Activated CD4-positive, alpha-beta T cell treated with anti-CD3 and anti-CD28 coated beads for 48 hours (primary cell): Measurements from ENCODE around the gene PLS1.
"Not testable (repeated sequence)": the region's sequence is repeated elsewhere in the genome, so short reads cannot be mapped to it uniquely, and the experiment has no call there.

ENCODE experiments used
- DNase-seq: peaks from one replicate; pipeline ENCODE4 v3.0.0-alpha.2; 2020

The PLS1 gene

DNA sequence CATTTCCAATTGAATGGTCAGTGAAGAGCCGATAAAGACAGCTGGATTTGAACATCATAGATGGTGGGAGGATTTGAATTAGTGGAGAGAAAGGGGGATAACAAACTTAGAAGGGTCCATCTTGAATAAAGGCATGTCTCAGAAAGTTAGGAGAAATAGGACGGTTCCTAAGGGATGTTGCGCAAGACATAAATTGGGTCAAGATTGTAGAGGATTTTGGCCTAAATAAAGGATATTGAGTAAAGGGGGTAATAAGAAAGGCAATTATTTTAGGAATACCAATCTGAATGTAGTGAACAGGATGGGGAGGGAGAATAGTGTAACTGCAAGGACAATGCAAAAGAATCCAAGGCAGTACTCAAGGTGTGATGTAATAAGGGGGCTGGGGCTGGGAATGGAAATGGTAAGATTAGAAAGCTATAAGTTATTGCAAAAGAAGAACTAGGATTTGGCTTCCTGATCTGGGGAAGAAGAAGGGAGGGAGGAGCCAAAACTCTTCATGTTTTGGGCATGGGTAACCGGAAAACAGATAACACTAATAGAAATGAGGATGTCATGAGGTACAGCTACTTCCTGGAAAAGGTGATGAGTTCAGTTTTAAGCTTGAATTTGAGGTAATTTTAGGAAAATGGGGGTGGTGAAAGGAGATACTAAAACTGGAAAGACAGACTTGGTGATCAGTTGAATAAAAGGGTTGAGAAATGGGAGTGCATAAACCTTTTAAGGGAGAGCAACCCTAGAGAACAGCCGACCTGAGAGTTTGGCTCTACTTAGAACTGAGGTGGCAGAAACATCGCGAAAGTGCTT lies 110.3 kb downstream of the PLS1 start:
- DNase-seq = no peak

DNA sequence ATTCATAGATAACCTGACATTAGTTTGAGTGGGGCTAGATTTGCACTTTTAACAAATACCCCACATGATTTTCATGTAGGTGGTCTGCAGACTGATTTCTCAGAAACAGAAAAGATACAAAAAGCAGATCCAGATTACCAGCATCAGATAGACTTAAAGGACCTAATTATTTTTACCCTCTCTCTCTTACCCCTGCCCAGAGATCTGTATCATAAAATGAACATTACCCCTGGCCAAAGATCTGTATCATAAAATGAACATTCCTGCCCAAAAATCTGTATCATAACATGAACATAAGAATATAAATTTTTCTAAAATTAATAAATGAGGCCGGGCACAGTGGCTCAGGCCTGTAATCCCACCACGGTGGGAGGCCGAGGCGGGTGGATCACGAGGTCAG lies 113.0 kb downstream of the PLS1 start:
- DNase-seq = no peak

DNA sequence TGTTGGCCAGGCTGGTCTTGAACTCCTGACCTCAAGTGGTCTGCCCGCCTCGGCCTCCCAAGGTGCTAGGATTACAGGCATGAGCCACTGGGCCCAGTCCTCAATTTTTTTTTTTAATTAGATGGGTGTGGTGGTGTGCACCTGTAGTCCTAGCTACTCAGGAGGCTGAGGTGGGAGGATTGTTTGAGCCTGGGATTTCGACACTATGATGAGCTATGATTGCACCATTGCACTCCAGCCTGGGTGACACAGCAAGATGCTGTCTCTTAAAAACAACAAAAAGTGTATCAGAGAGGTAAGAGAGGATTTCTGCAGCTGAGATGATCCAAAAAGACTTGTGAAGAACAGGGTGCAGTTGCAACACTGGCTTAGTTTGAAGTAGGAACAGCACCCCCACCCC lies 118.7 kb downstream of the PLS1 start:
- DNase-seq = not testable (repeated sequence)

DNA sequence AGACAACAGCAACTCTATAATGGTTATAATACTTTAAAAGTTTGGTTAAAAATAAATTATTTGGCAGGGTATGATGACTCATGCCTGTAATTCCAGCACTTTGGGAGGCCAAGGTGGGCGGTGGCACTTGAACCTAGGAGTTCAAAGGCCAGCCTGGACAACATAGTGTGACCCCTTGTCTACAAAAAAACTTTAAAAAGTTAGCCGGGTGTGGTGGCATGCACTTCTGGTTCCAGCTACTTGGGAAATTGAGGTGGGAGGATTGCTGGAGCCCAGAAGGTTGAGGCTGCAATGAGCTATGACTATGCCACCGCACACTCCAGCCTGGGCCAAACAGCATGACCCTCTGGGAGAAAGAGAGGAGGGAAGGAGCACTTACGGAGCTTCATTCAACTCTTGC lies 119.9 kb downstream of the PLS1 start:
- no peak for DNase-seq

DNA sequence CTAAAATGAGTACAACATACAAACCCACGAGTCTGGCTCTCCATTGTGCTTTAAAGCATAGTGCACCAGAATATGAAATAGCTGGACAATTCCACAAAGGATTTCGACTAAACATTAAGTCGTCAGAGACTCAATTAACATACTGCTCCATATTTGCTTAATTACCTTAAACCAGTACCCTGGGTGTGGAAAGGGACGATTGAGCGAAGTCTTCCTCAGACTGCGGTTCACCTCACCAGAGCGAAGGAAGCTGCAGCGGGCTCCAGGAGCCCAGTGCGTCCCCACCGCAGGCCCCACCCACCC lies 127.4 kb downstream of the PLS1 start:
- DNase-seq = no peak

GRCh38 chr3:142723968-142724681 lies 127.9 kb downstream of the PLS1 start, which contains the start of gene TRPC1:
Gene TRPC1, plus strand, starts transcription at chr3:142724034. Its CDS starts 526 bp downstream, at chr3:142724560.
- peak; percentile 82 for DNase-seq

GRCh38 chr3:142724682-142725356 lies 128.6 kb downstream of the PLS1 start:
- DNase-seq = peak; percentile 35

- DNase-seq = no peak
These were observed 129.2 kb downstream of the PLS1 start for GRCh38 chr3:142725357-142725739.

DNA sequence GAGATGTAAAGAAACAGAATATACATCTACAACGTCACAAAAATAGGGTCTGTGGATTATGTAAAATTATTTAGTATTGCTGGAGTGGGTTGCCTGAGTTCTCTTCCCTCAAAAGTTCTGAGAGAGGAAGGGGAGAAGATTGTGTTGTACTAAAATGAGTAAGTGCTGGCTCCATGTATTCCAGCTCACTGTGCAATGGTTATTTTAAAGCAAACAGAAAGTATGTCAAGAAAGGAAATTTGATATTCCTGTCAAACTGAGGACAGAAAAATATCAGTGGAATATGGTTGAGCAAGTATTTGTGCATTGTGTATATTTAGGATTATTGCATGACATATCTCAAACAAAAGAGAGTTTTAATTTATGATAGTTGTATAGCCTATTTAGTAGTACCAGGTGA lies 129.8 kb downstream of the PLS1 start:
- no peak for DNase-seq

- DNase-seq = no peak
These were observed 135.9 kb downstream of the PLS1 start for GRCh38 chr3:142732066-142732465.

- DNase-seq = no peak
These were observed 138.6 kb downstream of the PLS1 start for GRCh38 chr3:142734834-142735233.

DNA sequence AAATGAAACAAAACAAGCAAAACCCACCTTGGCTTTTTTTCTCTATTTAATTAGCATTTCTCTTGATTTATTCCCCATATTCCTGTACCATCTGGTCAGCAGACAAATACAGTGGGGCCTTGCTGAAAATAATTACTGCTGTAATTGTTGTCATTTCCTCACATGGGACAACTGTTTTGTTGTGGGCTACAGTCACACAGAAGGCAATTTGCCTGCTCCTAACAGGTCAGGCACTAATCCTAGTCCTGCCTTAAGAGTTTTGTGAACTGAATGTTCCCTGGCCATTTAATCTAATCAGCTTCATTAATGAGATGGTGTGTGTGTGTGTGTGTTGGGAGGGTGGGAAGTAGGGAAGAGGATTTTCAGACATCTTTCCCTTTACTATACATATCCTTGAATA lies 139.3 kb downstream of the PLS1 start:
- no peak for DNase-seq

DNA sequence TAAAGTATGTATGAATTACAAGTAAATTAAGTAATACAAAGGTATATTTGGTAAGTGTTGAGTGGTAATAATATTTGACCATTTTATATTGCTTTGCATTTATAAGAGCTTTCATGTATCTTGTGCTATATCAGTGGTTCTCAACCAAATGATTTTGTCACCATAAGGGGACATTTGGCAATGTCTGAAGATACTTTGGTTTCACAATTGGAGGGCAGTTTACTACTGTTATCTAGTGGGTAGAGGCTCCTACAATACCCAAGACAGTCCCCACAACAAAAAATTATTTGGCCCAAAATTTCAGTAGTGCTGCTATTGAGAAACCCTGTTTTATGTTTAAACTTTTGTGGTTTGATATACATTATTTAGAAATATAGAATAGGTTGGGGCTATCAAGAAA lies 142.2 kb downstream of the PLS1 start:
- DNase-seq = no peak

GRCh38 chr3:142746646-142747045 lies 150.5 kb downstream of the PLS1 start:
- no peak for DNase-seq

GRCh38 chr3:142750531-142750930 lies 154.3 kb downstream of the PLS1 start:
- not testable (repeated sequence) for DNase-seq

- DNase-seq = not testable (repeated sequence)
These were observed 156.4 kb downstream of the PLS1 start for GRCh38 chr3:142752605-142753004.

DNA sequence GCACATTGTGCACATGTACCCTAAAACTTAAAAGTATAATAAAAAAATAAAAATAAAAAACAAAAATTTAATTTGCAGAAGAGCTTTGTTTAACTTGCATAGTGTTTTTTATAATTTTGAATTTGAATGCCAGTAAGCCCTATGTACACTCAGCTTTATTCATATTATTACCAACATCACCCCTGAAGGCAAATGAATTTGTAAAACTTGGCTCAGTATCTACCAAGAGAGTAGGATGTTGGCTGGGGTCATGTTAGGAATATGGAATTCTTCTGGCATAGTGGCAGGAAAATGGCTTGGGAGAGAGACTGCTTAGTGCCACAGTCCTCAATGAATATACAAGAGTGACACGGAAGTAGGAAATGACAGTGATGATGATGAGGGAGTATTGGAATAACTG lies 158.3 kb downstream of the PLS1 start:
- no peak for DNase-seq
